Measurements from ENCODE around the gene CLIC1. TPM values are rescaled to one million over a fixed set of nuclear protein-coding genes. Genes with fewer than 3 reads are reported as not detected.

CLIC1 gene
- polyA plus RNA-seq, 2 of the 4 experiments (the other 2 are of a cell fraction) = 249 to 346 TPM

DNA sequence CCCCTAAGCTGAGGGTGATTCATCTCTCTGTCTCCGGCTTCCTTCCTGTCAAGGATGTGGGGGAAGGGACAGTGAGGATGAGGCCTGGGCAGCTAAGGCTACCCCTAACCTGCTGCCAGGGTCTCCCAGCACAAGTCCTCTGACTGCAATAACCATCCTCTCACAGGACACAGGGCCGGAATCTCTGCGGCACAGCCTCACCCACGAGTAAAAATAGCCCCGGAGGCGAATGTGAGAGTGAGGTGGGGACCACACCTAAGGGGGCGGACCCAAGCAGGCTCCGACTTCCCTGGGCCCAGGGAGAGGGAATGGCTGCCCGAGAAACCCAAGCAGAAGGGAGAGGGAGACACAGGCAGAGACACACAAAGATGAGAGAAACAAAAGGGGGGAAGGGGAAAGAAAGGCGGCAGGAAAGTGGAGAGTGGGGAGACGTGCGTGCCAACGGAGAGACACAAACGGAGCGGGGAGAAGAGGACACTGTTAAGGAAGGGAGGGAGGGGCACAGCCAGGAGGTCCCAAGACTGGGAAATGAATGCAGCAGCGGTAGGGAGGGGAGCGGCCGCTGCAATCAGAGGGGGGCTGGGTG is 1.4 kb downstream of the CLIC1 start:
- Histone ChIP-seq H3K9me3 (no peaks in the 10 kb centered on the region), H3K4me1 (peaks cover 45% of the 10 kb centered on the region), H3K4me2 (peak overlapping the region; percentile 99), H3K4me3 (peak overlapping the region; percentile 70), H3K27ac (peak overlapping the region; percentile 94 to 99)
- 2% methylated on average over 17 of the region's 18 CpGs for WGBS (ENCODE audit: missing lambda C conversion rate)
- ChIA-PET CTCF (interaction anchor here (0.6 kb wide), 1 partner anchor 61 kb away, joined by 3 read pairs; the partner anchor contains the start of gene VARS1), POLR2A (interaction anchor here (0.8 to 1.0 kb wide), 4 partner anchors 32 to 92 kb away, joined by 3 to 5 read pairs (median 4); partner anchors contain the start of genes ABHD16A, HSPA1A, HSPA1B and HSPA1L)
- ATAC-seq (peak in 1 of 2 experiments; percentile 10; a peak in 2 of 6 replicates), FAIRE-seq (no peak), DNase-seq (ENCODE audit: low read depth in 1 of 2, low spot score in 1 of 2) (peak; percentile 53 to 59)
- TF ChIP-seq, protein P1, sequence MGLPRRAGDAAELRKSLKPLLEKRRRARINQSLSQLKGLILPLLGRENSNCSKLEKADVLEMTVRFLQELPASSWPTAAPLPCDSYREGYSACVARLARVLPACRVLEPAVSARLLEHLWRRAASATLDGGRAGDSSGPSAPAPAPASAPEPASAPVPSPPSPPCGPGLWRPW (IDR thresholded peaks at IDR 0.05) = no peak
- TF ChIP-seq ZFP36 (IDR thresholded peaks at IDR 0.05; ENCODE audit: borderline replicate concordance, partially characterized antibody) (no peak), BHLHE40 (IDR thresholded peaks at IDR 0.05; ENCODE audit: low read depth, low read length) (no peak), PHF8 (IDR thresholded peaks at IDR 0.05; ENCODE audit: borderline replicate concordance, low read depth) (no peak), HEYL (CRISPR knock-in tag; IDR thresholded peaks at IDR 0.05) (no peak), ESRRA (IDR thresholded peaks at IDR 0.05; ENCODE audit: borderline replicate concordance, low read length) (no peak), MAFK (IDR thresholded peaks at IDR 0.05; ENCODE audit: partially characterized antibody) (no peak), FOSL2 (IDR thresholded peaks at IDR 0.05) (0 out of 2 replicates have a peak, but pooled peaks have one; percentile 34), FOSL2 (CRISPR knock-in tag; IDR thresholded peaks at IDR 0.05) (peak; percentile 78; the same call in 1 of the 2 replicates), SREBF2 (IDR thresholded peaks at IDR 0.05) (no peak), CBX2 (IDR thresholded peaks at IDR 0.05; ENCODE audit: borderline replicate concordance, low read depth) (no peak), HOXB13 (CRISPR knock-in tag; IDR thresholded peaks at IDR 0.05; ENCODE audit: low read depth) (no peak), NFE2L2 (conservative IDR thresholded peaks at IDR 0.05; ENCODE audit: low read length) (no peak), NPAS2 (CRISPR knock-in tag; IDR thresholded peaks at IDR 0.05; ENCODE audit: borderline replicate concordance) (no peak), MYC (IDR thresholded peaks at IDR 0.05; ENCODE audit: borderline replicate concordance, low read length) (no peak), JUN (IDR thresholded peaks at IDR 0.05) (peak in 1 of 2 experiments; percentile 46; a peak in 1 of 5 replicates)
- TF ChIP-seq, protein P2, sequence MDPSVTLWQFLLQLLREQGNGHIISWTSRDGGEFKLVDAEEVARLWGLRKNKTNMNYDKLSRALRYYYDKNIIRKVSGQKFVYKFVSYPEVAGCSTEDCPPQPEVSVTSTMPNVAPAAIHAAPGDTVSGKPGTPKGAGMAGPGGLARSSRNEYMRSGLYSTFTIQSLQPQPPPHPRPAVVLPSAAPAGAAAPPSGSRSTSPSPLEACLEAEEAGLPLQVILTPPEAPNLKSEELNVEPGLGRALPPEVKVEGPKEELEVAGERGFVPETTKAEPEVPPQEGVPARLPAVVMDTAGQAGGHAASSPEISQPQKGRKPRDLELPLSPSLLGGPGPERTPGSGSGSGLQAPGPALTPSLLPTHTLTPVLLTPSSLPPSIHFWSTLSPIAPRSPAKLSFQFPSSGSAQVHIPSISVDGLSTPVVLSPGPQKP (IDR thresholded peaks at IDR 0.05; ENCODE audit: low read depth, low read length) = no peak
- TF ChIP-seq, protein P3, sequence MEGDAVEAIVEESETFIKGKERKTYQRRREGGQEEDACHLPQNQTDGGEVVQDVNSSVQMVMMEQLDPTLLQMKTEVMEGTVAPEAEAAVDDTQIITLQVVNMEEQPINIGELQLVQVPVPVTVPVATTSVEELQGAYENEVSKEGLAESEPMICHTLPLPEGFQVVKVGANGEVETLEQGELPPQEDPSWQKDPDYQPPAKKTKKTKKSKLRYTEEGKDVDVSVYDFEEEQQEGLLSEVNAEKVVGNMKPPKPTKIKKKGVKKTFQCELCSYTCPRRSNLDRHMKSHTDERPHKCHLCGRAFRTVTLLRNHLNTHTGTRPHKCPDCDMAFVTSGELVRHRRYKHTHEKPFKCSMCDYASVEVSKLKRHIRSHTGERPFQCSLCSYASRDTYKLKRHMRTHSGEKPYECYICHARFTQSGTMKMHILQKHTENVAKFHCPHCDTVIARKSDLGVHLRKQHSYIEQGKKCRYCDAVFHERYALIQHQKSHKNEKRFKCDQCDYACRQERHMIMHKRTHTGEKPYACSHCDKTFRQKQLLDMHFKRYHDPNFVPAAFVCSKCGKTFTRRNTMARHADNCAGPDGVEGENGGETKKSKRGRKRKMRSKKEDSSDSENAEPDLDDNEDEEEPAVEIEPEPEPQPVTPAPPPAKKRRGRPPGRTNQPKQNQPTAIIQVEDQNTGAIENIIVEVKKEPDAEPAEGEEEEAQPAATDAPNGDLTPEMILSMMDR (IDR thresholded peaks at IDR 0.05) = no peak
- TF ChIP-seq, protein P4, sequence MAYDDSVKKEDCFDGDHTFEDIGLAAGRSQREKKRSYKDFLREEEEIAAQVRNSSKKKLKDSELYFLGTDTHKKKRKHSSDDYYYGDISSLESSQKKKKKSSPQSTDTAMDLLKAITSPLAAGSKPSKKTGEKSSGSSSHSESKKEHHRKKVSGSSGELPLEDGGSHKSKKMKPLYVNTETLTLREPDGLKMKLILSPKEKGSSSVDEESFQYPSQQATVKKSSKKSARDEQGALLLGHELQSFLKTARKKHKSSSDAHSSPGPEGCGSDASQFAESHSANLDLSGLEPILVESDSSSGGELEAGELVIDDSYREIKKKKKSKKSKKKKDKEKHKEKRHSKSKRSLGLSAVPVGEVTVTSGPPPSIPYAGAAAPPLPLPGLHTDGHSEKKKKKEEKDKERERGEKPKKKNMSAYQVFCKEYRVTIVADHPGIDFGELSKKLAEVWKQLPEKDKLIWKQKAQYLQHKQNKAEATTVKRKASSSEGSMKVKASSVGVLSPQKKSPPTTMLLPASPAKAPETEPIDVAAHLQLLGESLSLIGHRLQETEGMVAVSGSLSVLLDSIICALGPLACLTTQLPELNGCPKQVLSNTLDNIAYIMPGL (CRISPR knock-in tag; IDR thresholded peaks at IDR 0.05; ENCODE audit: borderline replicate concordance) = no peak
- TF ChIP-seq, protein P5, sequence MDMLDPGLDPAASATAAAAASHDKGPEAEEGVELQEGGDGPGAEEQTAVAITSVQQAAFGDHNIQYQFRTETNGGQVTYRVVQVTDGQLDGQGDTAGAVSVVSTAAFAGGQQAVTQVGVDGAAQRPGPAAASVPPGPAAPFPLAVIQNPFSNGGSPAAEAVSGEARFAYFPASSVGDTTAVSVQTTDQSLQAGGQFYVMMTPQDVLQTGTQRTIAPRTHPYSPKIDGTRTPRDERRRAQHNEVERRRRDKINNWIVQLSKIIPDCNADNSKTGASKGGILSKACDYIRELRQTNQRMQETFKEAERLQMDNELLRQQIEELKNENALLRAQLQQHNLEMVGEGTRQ (IDR thresholded peaks at IDR 0.05) = no peak
- TF ChIP-seq, protein P6, sequence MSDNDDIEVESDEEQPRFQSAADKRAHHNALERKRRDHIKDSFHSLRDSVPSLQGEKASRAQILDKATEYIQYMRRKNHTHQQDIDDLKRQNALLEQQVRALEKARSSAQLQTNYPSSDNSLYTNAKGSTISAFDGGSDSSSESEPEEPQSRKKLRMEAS (IDR thresholded peaks at IDR 0.05) = 0 out of 2 replicates have a peak, but pooled peaks have one; percentile 23

Data from A549 (cell line).